Psoas muscle (tissue), 8 donors: ENCODE measurements around the gene FBXL20. TPM values are rescaled to one million over a fixed set of nuclear protein-coding genes. Genes with fewer than 3 reads are reported as not detected.

Source experiments
- ATAC-seq, 4 donors: fragments of 200-7000 bp; cut with Tn5 transposase; one replicate each; pipeline ENCODE4 v1.9.1; 2020; ENCODE audit warnings: moderate library complexity in 3 of 4, mild to moderate bottlenecking in 2 of 4
- DNase-seq, 2 donors: peaks; one replicate each; pipeline ENCODE4 v3.0.0-alpha.2; 2020
- H3K27ac ChIP-seq: fragments of 200-600 bp; one replicate; pipeline ENCODE4 v1.8.0; 2022
- H3K27me3 ChIP-seq, 3 donors: fragments of 200-600 bp in 1 of 3; one replicate each; pipeline versions ENCODE4 v1.6.1 to v1.8.0; 2013 to 2022; ENCODE audit warnings: low read length in 2 of 3, mild to moderate bottlenecking in 2 of 3, moderate library complexity in 1 of 3; ENCODE audit not compliant: insufficient read depth in 3 of 3
- H3K36me3 ChIP-seq, 2 donors: fragments of 200-600 bp in 1 of 2; one replicate each; pipeline versions ENCODE4 v1.6.1 to v1.8.0; 2013 to 2022; ENCODE audit warnings: low read depth in 1 of 2, mild to moderate bottlenecking in 1 of 2, moderate library complexity in 1 of 2; ENCODE audit not compliant: insufficient read depth in 1 of 2
- H3K4me1 ChIP-seq: fragments of 200-600 bp; one replicate; pipeline ENCODE4 v1.8.0; 2022
- H3K4me3 ChIP-seq: fragments of 200-600 bp; one replicate; pipeline ENCODE4 v1.8.0; 2022; ENCODE audit warnings: mild to moderate bottlenecking
- H3K9me3 ChIP-seq: fragments of 200-600 bp; one replicate; pipeline ENCODE4 v1.8.0; 2022
- CTCF ChIP-seq: fragments of 200-600 bp; IDR thresholded peaks from one replicate; pipeline ENCODE4 v1.8.0; 2022; ENCODE audit warnings: antibody characterized with exemption
- WGBS, 3 donors: extraction: QIAGEN DNeasy Blood & Tissue Kit; methylation state at CpG; one replicate each; pipeline versions ENCODE4 v1.1.6 to v1.1.7; 2013; 5-methylcytosine and 5-hydroxymethylcytosine counted together
- intact Hi-C, 2 donors: fragments of 100-400 bp; cut with DNase I; formaldehyde crosslinking; loops; one replicate each; pipeline versions ENCODE4 v1.11.0 to v1.14.2; 2022
- polyA plus RNA-seq, 3 donors: library from polyadenylated mRNA; stranded (reverse); fragments of 200-250 nt; gene quantifications; one replicate each; pipeline ENCODE4 v1.2.3, GENCODE V29; 2013
- total RNA-seq, 4 donors: library from RNA; stranded (reverse); fragmentation: NEBNext Ultra II Directional in 2 of 4; extraction: Animal tissue kit (Norgen Biotek cat#: 25700) in 2 of 4; gene quantifications; one replicate each; pipeline versions ENCODE4 v1.2.1 to v1.2.4, GENCODE V29; 2021 to 2023
- donor health status: healthy with polysubstance abuse.
- donor health status: DM: no; HTN: no; CAD: no; lungs with moderate emphysema.
- donor health status: Bipolar disorder and iron deficiency.
- donor health status: healthy.
- donor health status: DM: yes; HTN: yes; CAD: no.
- donor health status: DM: no; HTN: no; CAD: no.
- donor health status: DM: no; HTN: no; CAD: no.
- donor health status: DM: yes; HTN: yes; CAD: no.

The FBXL20 gene
- total and polyA plus RNA-seq, 7 donors: 0.89 to 8.7 (median 8.0) TPM

DNA sequence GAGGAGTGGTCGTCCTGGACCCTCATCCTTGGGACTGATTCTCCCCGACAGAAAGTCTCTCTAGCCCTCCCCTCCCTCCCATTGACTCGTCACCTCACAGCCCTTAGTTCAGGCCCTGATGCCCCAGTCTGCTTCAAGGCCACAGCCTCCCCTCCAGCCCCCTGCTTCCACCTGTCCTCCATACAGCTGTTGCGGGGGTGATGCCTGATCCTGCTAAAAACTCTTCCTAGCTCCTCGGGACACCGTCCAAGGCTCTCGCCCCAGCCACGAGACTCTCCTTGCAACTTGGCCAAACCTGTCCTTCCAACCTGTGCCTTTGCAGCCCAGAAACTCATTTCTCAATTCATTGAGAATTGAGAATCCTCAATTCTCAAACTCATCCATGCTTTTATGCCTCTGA is 182.5 kb downstream of the FBXL20 start:
- H3K27ac ChIP-seq: no peak overlapping the region
- no peaks in the 10 kb centered on the region for H3K27me3 ChIP-seq

DNA sequence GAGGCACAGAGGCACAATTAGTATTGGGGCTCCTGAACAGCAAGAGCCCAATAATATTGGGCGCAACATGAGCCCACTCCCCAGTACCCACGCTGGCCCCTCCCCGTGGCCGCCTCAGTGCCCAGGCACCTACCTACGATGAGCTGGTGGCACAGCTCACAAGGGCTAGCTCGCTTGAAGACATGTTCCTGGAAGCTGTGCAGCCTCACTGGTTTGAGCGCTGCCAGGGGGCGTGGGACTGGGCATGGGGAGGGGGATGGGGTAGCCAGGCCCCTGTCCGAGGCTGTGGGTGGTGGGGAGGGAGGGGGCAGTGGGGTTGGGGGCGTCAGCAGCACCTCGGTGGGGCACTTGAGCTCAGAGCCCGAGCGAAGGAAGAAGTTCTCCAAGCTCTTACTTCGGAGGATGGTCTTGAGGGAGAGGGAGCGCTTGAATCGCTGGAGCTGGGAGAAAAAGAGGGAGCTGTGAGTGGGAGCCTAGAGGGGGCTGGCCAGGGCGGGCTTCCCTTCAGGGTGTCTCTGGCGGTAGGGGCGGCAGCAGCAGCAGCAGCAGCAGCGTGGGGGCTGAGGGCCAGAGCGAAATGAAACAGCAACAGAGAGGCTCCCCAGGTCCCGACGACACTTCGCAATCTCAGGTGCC is 183.6 kb downstream of the FBXL20 start:
- intact Hi-C loops: loop anchor here in 1 of 2 donors (10.0 kb wide), 1 partner anchor 143 kb away; no protein-coding TSS in a partner anchor
- WGBS, 3 donors: 53 to 59% (median 58%) methylated on average over 24 of the region's 24 CpGs

More for the DNA sequence above, 182.5 kb downstream of the FBXL20 start:
- DNase-seq: no peak
- Histone ChIP-seq H3K36me3 (no peaks in the 10 kb centered on the region), H3K4me3 (no peak overlapping the region), H3K9me3 (no peaks in the 10 kb centered on the region), H3K4me1 (peaks cover 13% of the 10 kb centered on the region)
- 29 to 58% (median 36%) methylated on average over 8 of the region's 8 CpGs for WGBS, 3 donors
- intact Hi-C loops: loop anchor here in 1 of 2 donors (10.0 kb wide), 1 partner anchor 144 kb away; no protein-coding TSS in a partner anchor
- no peak for ATAC-seq
- TF ChIP-seq CTCF: no peak

GRCh38 chr17:39213852-39214251 is 187.6 kb downstream of the FBXL20 start:
- Histone ChIP-seq H3K9me3 (no peaks in the 10 kb centered on the region), H3K4me3 (no peak overlapping the region), H3K27ac (no peak overlapping the region), H3K36me3 (no peaks in the 10 kb centered on the region), H3K27me3 (no peaks in the 10 kb centered on the region), H3K4me1 (peaks cover 15% of the 10 kb centered on the region)
- intact Hi-C loops: loop anchor here in 1 of 2 donors (10.0 kb wide), 1 partner anchor 139 kb away; no protein-coding TSS in a partner anchor
- no peak for TF ChIP-seq CTCF
- WGBS, 3 donors: 70 to 80% (median 71%) methylated on average over 9 of the region's 9 CpGs
- ATAC-seq (peak; percentile 17 to 57 (median 40)), DNase-seq (no peak)

More for the DNA sequence above, 183.6 kb downstream of the FBXL20 start:
- H3K4me3 ChIP-seq: no peak overlapping the region
- ATAC-seq (no peak), DNase-seq (no peak)
- H3K9me3 ChIP-seq: no peaks in the 10 kb centered on the region
- no peaks in the 10 kb centered on the region for H3K36me3 ChIP-seq
- H3K4me1 ChIP-seq: peaks cover 13% of the 10 kb centered on the region
- TF ChIP-seq CTCF: no peak
- H3K27ac ChIP-seq: no peak overlapping the region
- no peaks in the 10 kb centered on the region for H3K27me3 ChIP-seq

- DNase-seq (no peak), ATAC-seq (peak in 1 of 4 donors; percentile 30)
- intact Hi-C loops: loop anchor here in 1 of 2 donors (10.0 kb wide), 1 partner anchor 138 kb away; no protein-coding TSS in a partner anchor
- H3K4me1 ChIP-seq: peaks cover 17% of the 10 kb centered on the region
- no peak for TF ChIP-seq CTCF
- no peaks in the 10 kb centered on the region for H3K9me3 ChIP-seq
- H3K4me3 ChIP-seq: no peak overlapping the region
- WGBS, 3 donors: 42 to 59% (median 55%) methylated on average over 16 of the region's 16 CpGs
- H3K27me3 ChIP-seq: no peaks in the 10 kb centered on the region
- no peaks in the 10 kb centered on the region for H3K36me3 ChIP-seq
- H3K27ac ChIP-seq: no peak overlapping the region
Observed at GRCh38 chr17:39212841-39213480, 188.5 kb downstream of the FBXL20 start.
